Large intestine (tissue), 3 donors: Measurements from ENCODE around the gene PSMD13. TPM values are rescaled to one million over a fixed set of nuclear protein-coding genes. Genes with fewer than 3 reads are reported as not detected.
A peak's percentile ranks its signal among the peaks of the same experiment; 100 is the strongest.

Source experiments
- DNase-seq, 2 donors: peaks; one replicate each; pipeline versions ENCODE4 v3.0.0 to v3.0.0-alpha.2; 2013
- H3K27ac ChIP-seq: one replicate; pipeline ENCODE4 v1.5.1; 2013; ENCODE audit warnings: low read length
- H3K27me3 ChIP-seq: 2 replicates; pipeline ENCODE4 v1.6.1; 2013; ENCODE audit warnings: low read length; ENCODE audit not compliant: control insufficient read depth, insufficient read depth
- H3K36me3 ChIP-seq: 2 replicates; pipeline ENCODE4 v1.6.1; 2013; ENCODE audit warnings: low read length; ENCODE audit not compliant: control insufficient read depth, insufficient read depth
- H3K4me1 ChIP-seq: one replicate; pipeline ENCODE4 v1.6.1; 2013; ENCODE audit warnings: low read length; ENCODE audit not compliant: control insufficient read depth, insufficient read depth
- H3K4me3 ChIP-seq: one replicate; pipeline ENCODE4 v1.5.1; 2013; ENCODE audit warnings: low read length
- H3K9me3 ChIP-seq: one replicate; pipeline ENCODE4 v1.6.1; 2013; ENCODE audit warnings: mild to moderate bottlenecking, low read depth, low read length, moderate library complexity; ENCODE audit not compliant: control insufficient read depth
- WGBS: methylation state at CpG from one replicate; pipeline ENCODE4 v1.1.5; 2013; ENCODE audit warnings: low lambda C conversion rate; ENCODE audit not compliant: insufficient coverage; 5-methylcytosine and 5-hydroxymethylcytosine counted together
- polyA plus RNA-seq: library from polyadenylated mRNA; unstranded; fragments of 120-200 nt; gene quantifications from one replicate; pipeline ENCODE4 v1.2.1, GENCODE V29; 2013

The PSMD13 gene
- polyA plus RNA-seq, 1 donor = 107 TPM

DNA sequence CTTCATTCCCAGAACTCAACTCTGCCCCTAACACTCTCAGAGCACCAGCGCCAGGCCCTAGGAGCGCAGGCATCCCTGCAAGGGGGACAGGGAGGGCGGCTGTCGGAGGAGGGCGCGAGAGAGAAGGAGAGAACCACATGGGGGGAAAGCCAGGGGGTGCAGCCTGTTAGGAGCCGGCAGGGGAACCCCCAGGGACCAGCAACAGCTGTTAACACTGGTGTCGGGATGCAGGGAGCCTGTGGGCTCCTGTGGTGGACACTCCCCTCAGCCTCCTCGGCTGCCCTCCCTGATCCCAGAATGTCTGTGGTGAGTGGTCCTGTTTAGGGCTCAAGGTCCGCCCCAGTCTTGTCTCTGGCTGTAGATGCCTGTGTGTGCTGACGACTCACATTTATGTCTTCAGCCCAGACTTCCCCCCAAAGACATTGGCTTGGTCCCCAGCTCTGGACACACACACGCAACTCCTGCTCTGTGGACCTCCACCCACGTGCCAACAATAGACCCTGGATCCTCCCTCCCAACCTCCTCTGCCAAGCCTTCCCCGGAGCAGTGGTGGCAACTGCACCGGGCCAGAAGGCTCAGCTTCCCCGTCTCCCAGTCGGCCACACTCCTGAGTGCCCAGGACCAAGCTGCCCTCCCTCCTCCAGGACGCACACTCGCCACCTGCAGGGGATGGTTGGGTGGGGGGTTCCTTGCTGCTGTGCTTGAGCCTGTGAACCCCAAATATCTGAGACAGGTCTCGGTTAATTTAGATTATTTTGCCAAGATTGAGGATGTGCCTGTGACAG, 63.4 kb downstream of the PSMD13 start:
- Histone ChIP-seq H3K36me3 (peaks cover 5% of the 10 kb centered on the region), H3K4me3 (no peak overlapping the region), H3K27me3 (peaks cover 9% of the 10 kb centered on the region), H3K9me3 (peaks cover 7% of the 10 kb centered on the region), H3K4me1 (peaks cover 23% of the 10 kb centered on the region), H3K27ac (no peak overlapping the region)
- WGBS = no CpG with 5 or more reads among the region's 20 CpGs
- DNase-seq = peak in 1 of 2 donors; percentile 28

Other genes with a start within 250 kb of the PSMD13 start
- gene SCGB1C1, start 43.9 kb upstream of the PSMD13 start, polyA plus RNA-seq = not detected
- 51.2 TPM for gene BET1L, start 29.6 kb upstream of the PSMD13 start, polyA plus RNA-seq
- gene RIC8A, start 29.3 kb upstream of the PSMD13 start, polyA plus RNA-seq = 64.2 TPM
- gene SIRT3, start 634 bp upstream of the PSMD13 start, polyA plus RNA-seq = 44.8 TPM
- gene NLRP6, start 41.4 kb downstream of the PSMD13 start, polyA plus RNA-seq = 37.4 TPM
- 53.8 TPM for gene PGGHG, start 52.1 kb downstream of the PSMD13 start, polyA plus RNA-seq
- 0.10 TPM for gene IFITM5, start 62.5 kb downstream of the PSMD13 start, polyA plus RNA-seq
- gene IFITM2, start 70.8 kb downstream of the PSMD13 start, polyA plus RNA-seq = 51.7 TPM
- 137 TPM for gene IFITM1, start 77.1 kb downstream of the PSMD13 start, polyA plus RNA-seq
- 250 TPM for gene IFITM3, start 83.9 kb downstream of the PSMD13 start, polyA plus RNA-seq
- 24.0 TPM for gene B4GALNT4, start 132.5 kb downstream of the PSMD13 start, polyA plus RNA-seq
- gene PKP3, start 157.2 kb downstream of the PSMD13 start, polyA plus RNA-seq = 71.6 TPM
- gene SIGIRR, start 178.0 kb downstream of the PSMD13 start, polyA plus RNA-seq = 84.9 TPM
- gene ANO9, start 205.0 kb downstream of the PSMD13 start, polyA plus RNA-seq = 169 TPM
- gene PTDSS2, start 213.3 kb downstream of the PSMD13 start, polyA plus RNA-seq = 21.1 TPM